ENCODE data around the gene HELZ.

HELZ gene

DNA sequence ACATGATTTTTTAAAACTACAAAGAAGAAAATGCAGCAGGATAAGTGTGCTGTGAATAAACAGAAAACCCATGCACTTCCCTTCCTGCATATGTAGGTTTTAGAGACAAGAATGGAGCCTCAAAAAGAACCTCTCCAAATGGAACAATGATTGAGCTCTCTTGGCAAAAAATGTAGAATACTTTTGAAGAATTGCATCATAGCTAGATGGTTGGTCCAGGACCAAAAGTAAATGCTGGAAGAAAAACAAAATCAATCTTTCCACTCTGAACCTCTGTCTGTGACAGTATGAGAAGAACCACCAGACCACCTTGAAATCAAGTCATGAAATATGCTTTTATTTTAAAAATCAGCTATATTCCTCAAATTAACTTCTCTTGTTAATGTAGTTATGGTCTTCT, 17.5 kb downstream of the HELZ start:
- H3F3A ChIP-seq (ENCODE audit: insufficient read depth, low read length) = no peaks in the 10 kb centered on the region
- H3K4me3 ChIP-seq (ENCODE audit: low read depth, low read length, poor library complexity, severe bottlenecking) = no peak overlapping the region
- H3K27me3 ChIP-seq (ENCODE audit: insufficient read depth, low read length) = no peaks in the 10 kb centered on the region
- no peaks in the 10 kb centered on the region for H4K20me1 ChIP-seq (ENCODE audit: insufficient read depth, low read length)
- TF ChIP-seq, protein P1, sequence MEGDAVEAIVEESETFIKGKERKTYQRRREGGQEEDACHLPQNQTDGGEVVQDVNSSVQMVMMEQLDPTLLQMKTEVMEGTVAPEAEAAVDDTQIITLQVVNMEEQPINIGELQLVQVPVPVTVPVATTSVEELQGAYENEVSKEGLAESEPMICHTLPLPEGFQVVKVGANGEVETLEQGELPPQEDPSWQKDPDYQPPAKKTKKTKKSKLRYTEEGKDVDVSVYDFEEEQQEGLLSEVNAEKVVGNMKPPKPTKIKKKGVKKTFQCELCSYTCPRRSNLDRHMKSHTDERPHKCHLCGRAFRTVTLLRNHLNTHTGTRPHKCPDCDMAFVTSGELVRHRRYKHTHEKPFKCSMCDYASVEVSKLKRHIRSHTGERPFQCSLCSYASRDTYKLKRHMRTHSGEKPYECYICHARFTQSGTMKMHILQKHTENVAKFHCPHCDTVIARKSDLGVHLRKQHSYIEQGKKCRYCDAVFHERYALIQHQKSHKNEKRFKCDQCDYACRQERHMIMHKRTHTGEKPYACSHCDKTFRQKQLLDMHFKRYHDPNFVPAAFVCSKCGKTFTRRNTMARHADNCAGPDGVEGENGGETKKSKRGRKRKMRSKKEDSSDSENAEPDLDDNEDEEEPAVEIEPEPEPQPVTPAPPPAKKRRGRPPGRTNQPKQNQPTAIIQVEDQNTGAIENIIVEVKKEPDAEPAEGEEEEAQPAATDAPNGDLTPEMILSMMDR (IDR thresholded peaks at IDR 0.05; ENCODE audit: low read length) = no peak
- TF ChIP-seq EZH2 (IDR thresholded peaks at IDR 0.05; ENCODE audit: borderline replicate concordance, low read length) = no peak
- no peaks in the 10 kb centered on the region for H3K4me1 ChIP-seq (ENCODE audit: insufficient read depth, low read length, severe bottlenecking)
- H3K9me3 ChIP-seq (ENCODE audit: low read length) = no peaks in the 10 kb centered on the region
- peaks cover 62% of the 10 kb centered on the region for H3K36me3 ChIP-seq (ENCODE audit: insufficient read depth, low read length)
- H3K27ac ChIP-seq (ENCODE audit: low read depth, low read length, poor library complexity, severe bottlenecking) = no peak overlapping the region
- H3K4me2 ChIP-seq (ENCODE audit: low read length) = no peak overlapping the region
- H3K9me2 ChIP-seq (ENCODE audit: low read depth, low read length) = no peaks in the 10 kb centered on the region
- peaks cover 60% of the 10 kb centered on the region for H3K79me2 ChIP-seq (ENCODE audit: insufficient read depth, low read length)
- H2AFZ ChIP-seq (ENCODE audit: low read length) = no peak overlapping the region
- no peak overlapping the region for H3K9ac ChIP-seq (ENCODE audit: low read length)

DNA sequence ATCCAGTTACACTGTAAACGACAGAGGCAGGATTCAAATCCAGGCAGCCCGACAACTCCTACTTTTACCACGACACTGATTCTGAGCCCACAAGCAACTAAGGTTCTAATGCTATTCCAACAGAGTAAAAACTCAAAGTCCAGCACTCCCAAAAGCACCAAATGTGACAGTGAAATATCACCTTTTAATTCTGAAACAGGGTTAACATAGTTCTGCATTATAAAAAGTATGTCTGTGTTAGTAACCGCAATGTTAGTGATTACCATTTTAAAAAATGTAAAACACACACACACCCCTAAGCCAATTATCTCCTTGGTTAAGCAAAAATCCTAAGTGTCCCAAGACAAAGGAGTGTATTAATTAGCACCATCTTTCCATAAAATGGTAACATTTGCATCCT, 19.7 kb downstream of the HELZ start:
- Histone ChIP-seq H3K9ac (ENCODE audit: low read length) (no peak overlapping the region), H3K4me1 (ENCODE audit: insufficient read depth, low read length, severe bottlenecking) (no peaks in the 10 kb centered on the region), H3F3A (ENCODE audit: insufficient read depth, low read length) (no peaks in the 10 kb centered on the region), H3K36me3 (ENCODE audit: insufficient read depth, low read length) (peaks cover 59% of the 10 kb centered on the region), H3K79me2 (ENCODE audit: insufficient read depth, low read length) (peaks cover 74% of the 10 kb centered on the region), H4K20me1 (ENCODE audit: insufficient read depth, low read length) (no peaks in the 10 kb centered on the region), H3K4me3 (ENCODE audit: low read depth, low read length, poor library complexity, severe bottlenecking) (no peak overlapping the region), H3K9me3 (ENCODE audit: low read length) (no peaks in the 10 kb centered on the region), H3K27ac (ENCODE audit: low read depth, low read length, poor library complexity, severe bottlenecking) (no peak overlapping the region), H3K9me2 (ENCODE audit: low read depth, low read length) (no peaks in the 10 kb centered on the region), H3K27me3 (ENCODE audit: insufficient read depth, low read length) (no peaks in the 10 kb centered on the region), H3K4me2 (ENCODE audit: low read length) (no peak overlapping the region), H2AFZ (ENCODE audit: low read length) (no peak overlapping the region)
- TF ChIP-seq EZH2 (IDR thresholded peaks at IDR 0.05; ENCODE audit: borderline replicate concordance, low read length) = no peak
- TF ChIP-seq, protein P1 (IDR thresholded peaks at IDR 0.05; ENCODE audit: low read length) = no peak

DNA sequence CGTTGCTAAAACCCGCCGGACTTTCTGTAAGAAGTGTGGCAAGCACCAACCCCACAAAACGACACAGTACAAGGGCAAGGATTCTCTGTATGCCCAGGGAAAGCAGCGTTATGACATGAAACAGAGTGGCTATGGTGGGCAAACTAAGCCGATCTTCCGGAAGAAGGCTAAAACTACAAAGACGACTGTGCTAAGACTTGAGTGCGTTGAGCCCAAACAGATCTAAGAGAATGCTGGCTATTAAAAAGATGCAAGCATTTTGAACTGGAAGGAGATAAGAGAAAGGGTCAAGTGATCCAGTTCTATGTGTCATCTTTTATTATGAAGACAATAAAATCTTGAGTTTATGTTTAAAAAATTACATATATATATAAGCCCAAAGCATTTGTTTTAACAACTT, 20.3 kb downstream of the HELZ start:
- Histone ChIP-seq H3K9me3 (ENCODE audit: low read length) (no peaks in the 10 kb centered on the region), H3K36me3 (ENCODE audit: insufficient read depth, low read length) (peaks cover 59% of the 10 kb centered on the region), H3K9me2 (ENCODE audit: low read depth, low read length) (no peaks in the 10 kb centered on the region), H3K4me2 (ENCODE audit: low read length) (no peak overlapping the region), H3K27ac (ENCODE audit: low read depth, low read length, poor library complexity, severe bottlenecking) (no peak overlapping the region), H3K9ac (ENCODE audit: low read length) (no peak overlapping the region), H4K20me1 (ENCODE audit: insufficient read depth, low read length) (no peaks in the 10 kb centered on the region), H3K4me1 (ENCODE audit: insufficient read depth, low read length, severe bottlenecking) (no peaks in the 10 kb centered on the region), H2AFZ (ENCODE audit: low read length) (no peak overlapping the region), H3K27me3 (ENCODE audit: insufficient read depth, low read length) (no peaks in the 10 kb centered on the region), H3F3A (ENCODE audit: insufficient read depth, low read length) (no peaks in the 10 kb centered on the region), H3K79me2 (ENCODE audit: insufficient read depth, low read length) (peaks cover 75% of the 10 kb centered on the region), H3K4me3 (ENCODE audit: low read depth, low read length, poor library complexity, severe bottlenecking) (no peak overlapping the region)
- TF ChIP-seq, protein P1 (IDR thresholded peaks at IDR 0.05; ENCODE audit: low read length) = no peak

Data from OCI-LY1 (cell line).